ENCODE measurements around the gene MUC20.
"Not testable (repeated sequence)": the region's sequence is repeated elsewhere in the genome, so short reads cannot be mapped to it uniquely, and the experiment has no call there.

MUC20 gene

GRCh38 chr3:195724363-195724762 is 3.6 kb downstream of the MUC20 start:
- H3K36me3 ChIP-seq = not testable (repeated sequence)

GRCh38 chr3:195725916-195726740 is 5.3 kb downstream of the MUC20 start:
- not testable (repeated sequence) for H3K27me3 ChIP-seq (ENCODE audit: insufficient read depth, low read depth, severe bottlenecking); DNase-seq; H3K4me3 ChIP-seq (ENCODE audit: low read depth, low read length); H3K9me3 ChIP-seq (ENCODE audit: severe bottlenecking); H3K36me3 ChIP-seq; H3K27ac ChIP-seq

More at GRCh38 chr3:195724363-195724762, 3.6 kb downstream of the MUC20 start:
- H3K27ac ChIP-seq; H3K9me3 ChIP-seq (ENCODE audit: severe bottlenecking); DNase-seq; H3K4me3 ChIP-seq (ENCODE audit: low read depth, low read length); H3K27me3 ChIP-seq (ENCODE audit: insufficient read depth, low read depth, severe bottlenecking): not testable (repeated sequence)

GRCh38 chr3:195727606-195728195 is 6.9 kb downstream of the MUC20 start:
- TF ChIP-seq CTCF (IDR thresholded peaks at IDR 0.05; ENCODE audit: low read depth, low read length) = no peak

GRCh38 chr3:195728789-195729188 is 8.0 kb downstream of the MUC20 start:
- H3K9me3 ChIP-seq (ENCODE audit: severe bottlenecking); H3K36me3 ChIP-seq; DNase-seq; H3K27ac ChIP-seq; H3K4me3 ChIP-seq (ENCODE audit: low read depth, low read length); H3K27me3 ChIP-seq (ENCODE audit: insufficient read depth, low read depth, severe bottlenecking): not testable (repeated sequence)

More at GRCh38 chr3:195727606-195728195, 6.9 kb downstream of the MUC20 start:
- no peak overlapping the region for H3K27ac ChIP-seq
- no peaks in the 10 kb centered on the region for H3K36me3 ChIP-seq
- H3K9me3 ChIP-seq (ENCODE audit: severe bottlenecking) = no peaks in the 10 kb centered on the region
- H3K27me3 ChIP-seq (ENCODE audit: insufficient read depth, low read depth, severe bottlenecking) = no peaks in the 10 kb centered on the region
- DNase-seq = no peak
- no peak overlapping the region for H3K4me3 ChIP-seq (ENCODE audit: low read depth, low read length)

- Histone ChIP-seq H3K36me3 (no peaks in the 10 kb centered on the region), H3K27me3 (ENCODE audit: insufficient read depth, low read depth, severe bottlenecking) (no peaks in the 10 kb centered on the region), H3K4me3 (ENCODE audit: low read depth, low read length) (no peak overlapping the region), H3K9me3 (ENCODE audit: severe bottlenecking) (no peaks in the 10 kb centered on the region), H3K27ac (no peak overlapping the region)
- no peak for DNase-seq
- no peak for TF ChIP-seq CTCF (IDR thresholded peaks at IDR 0.05; ENCODE audit: low read depth, low read length)
These were observed 8.9 kb downstream of the MUC20 start for GRCh38 chr3:195729476-195730251.

- no peak for TF ChIP-seq CTCF (IDR thresholded peaks at IDR 0.05; ENCODE audit: low read depth, low read length)
- H3K36me3 ChIP-seq = no peaks in the 10 kb centered on the region
- H3K9me3 ChIP-seq (ENCODE audit: severe bottlenecking) = no peaks in the 10 kb centered on the region
- no peak overlapping the region for H3K27ac ChIP-seq
- DNase-seq = no peak
- H3K27me3 ChIP-seq (ENCODE audit: insufficient read depth, low read depth, severe bottlenecking) = no peaks in the 10 kb centered on the region
- H3K4me3 ChIP-seq (ENCODE audit: low read depth, low read length) = no peak overlapping the region
These were observed 10.7 kb downstream of the MUC20 start for GRCh38 chr3:195731356-195731905.

GRCh38 chr3:195732940-195733339 is 12.2 kb downstream of the MUC20 start:
- Histone ChIP-seq H3K4me3 (ENCODE audit: low read depth, low read length) (no peak overlapping the region), H3K27ac (peak overlapping the region; percentile 57), H3K27me3 (ENCODE audit: insufficient read depth, low read depth, severe bottlenecking) (no peaks in the 10 kb centered on the region), H3K9me3 (ENCODE audit: severe bottlenecking) (no peaks in the 10 kb centered on the region), H3K36me3 (no peaks in the 10 kb centered on the region)
- TF ChIP-seq CTCF (IDR thresholded peaks at IDR 0.05; ENCODE audit: low read depth, low read length) = no peak
- peak; percentile 83 for DNase-seq

Data from WERI-Rb-1 (cell line).